ENCODE data around the gene EGLN2.
"Not testable (repeated sequence)": the region's sequence is repeated elsewhere in the genome, so short reads cannot be mapped to it uniquely, and the experiment has no call there.

Gene EGLN2

GRCh38 chr19:40776932-40777644 is 21.9 kb upstream of the EGLN2 start:
- DNase-seq (ENCODE audit: low spot score): peak; percentile 80

GRCh38 chr19:40777645-40777936 is 21.4 kb upstream of the EGLN2 start:
- no peak for DNase-seq (ENCODE audit: low spot score)

- DNase-seq (ENCODE audit: low spot score): peak; percentile 89
Observed at GRCh38 chr19:40777937-40778705, 20.9 kb upstream of the EGLN2 start, which contains the start of gene RAB4B. TSS of gene RAB4B (plus strand) at chr19:40778247. CDS start at chr19:40778376, 129 bp downstream.

GRCh38 chr19:40778706-40779284 is 20.2 kb upstream of the EGLN2 start:
- DNase-seq (ENCODE audit: low spot score): peak; percentile 89

- no peak for DNase-seq (ENCODE audit: low spot score)
Observed at GRCh38 chr19:40780582-40780981, 18.4 kb upstream of the EGLN2 start.

- no peak for DNase-seq (ENCODE audit: low spot score)
Observed at GRCh38 chr19:40781140-40781539, 17.9 kb upstream of the EGLN2 start.

GRCh38 chr19:40783711-40784110 is 15.3 kb upstream of the EGLN2 start:
- no peak for DNase-seq (ENCODE audit: low spot score)

GRCh38 chr19:40784146-40784545 is 14.8 kb upstream of the EGLN2 start:
- DNase-seq (ENCODE audit: low spot score): not testable (repeated sequence)

- DNase-seq (ENCODE audit: low spot score): no peak
Observed at GRCh38 chr19:40785526-40785925, 13.5 kb upstream of the EGLN2 start.

- DNase-seq (ENCODE audit: low spot score): no peak
Observed at GRCh38 chr19:40786060-40787037, 12.6 kb upstream of the EGLN2 start.

- DNase-seq (ENCODE audit: low spot score): no peak
Observed at GRCh38 chr19:40791349-40791748, 7.6 kb upstream of the EGLN2 start.

GRCh38 chr19:40791996-40792395 is 7.0 kb upstream of the EGLN2 start:
- no peak for DNase-seq (ENCODE audit: low spot score)

GRCh38 chr19:40797166-40797962 is 1.6 kb upstream of the EGLN2 start:
- no peak for DNase-seq (ENCODE audit: low spot score)

GRCh38 chr19:40797963-40798682 is 868 bp upstream of the EGLN2 start:
- DNase-seq (ENCODE audit: low spot score): peak; percentile 90

- peak; percentile 56 for DNase-seq (ENCODE audit: low spot score)
Observed at GRCh38 chr19:40799558-40800338, 757 bp downstream of the EGLN2 start.

- DNase-seq (ENCODE audit: low spot score): no peak
Observed at GRCh38 chr19:40800339-40800996, 1.5 kb downstream of the EGLN2 start.

GRCh38 chr19:40800997-40801377 is 2.0 kb downstream of the EGLN2 start:
- no peak for DNase-seq (ENCODE audit: low spot score)

GRCh38 chr19:40801426-40802299 is 2.7 kb downstream of the EGLN2 start:
- DNase-seq (ENCODE audit: low spot score): no peak

All from iPS-NIHi11 (cell line).